ENCODE results near the gene RNF2.
"Not testable (repeated sequence)": the region's sequence is repeated elsewhere in the genome, so short reads cannot be mapped to it uniquely, and the experiment has no call there.

Gene RNF2

DNA sequence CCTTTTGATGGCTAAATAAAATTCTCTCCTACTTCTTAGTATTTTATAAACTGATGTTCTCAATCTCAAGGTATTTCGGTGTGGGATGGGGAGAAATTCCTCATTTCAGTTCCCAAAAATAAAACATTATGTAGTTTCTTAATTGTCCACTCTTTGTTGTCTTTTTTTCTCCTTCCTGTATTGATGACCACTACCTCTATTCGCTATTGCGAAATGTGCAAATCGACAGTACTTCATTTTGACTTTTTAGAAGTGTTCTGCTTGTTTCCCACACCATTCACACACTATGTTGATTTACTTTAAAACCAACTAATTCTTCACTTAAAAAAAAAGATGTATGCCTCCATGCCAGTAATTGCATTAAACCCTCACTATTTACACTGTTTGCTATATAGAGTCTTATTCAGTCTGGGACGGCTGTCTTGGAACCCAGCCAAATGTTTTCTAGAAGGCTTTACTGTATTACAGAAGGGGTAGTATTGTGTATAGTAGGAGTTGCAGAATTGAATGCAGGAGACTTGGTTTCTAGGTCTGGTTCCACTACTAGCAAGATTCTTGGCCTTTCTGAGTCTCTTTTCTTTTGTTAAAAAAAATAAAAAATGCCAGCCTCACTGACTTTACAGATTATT lies 5.6 kb downstream of the RNF2 start:
- no peak for DNase-seq

GRCh38 chr1:185053204-185053603 lies 7.8 kb downstream of the RNF2 start:
- DNase-seq: no peak

DNA sequence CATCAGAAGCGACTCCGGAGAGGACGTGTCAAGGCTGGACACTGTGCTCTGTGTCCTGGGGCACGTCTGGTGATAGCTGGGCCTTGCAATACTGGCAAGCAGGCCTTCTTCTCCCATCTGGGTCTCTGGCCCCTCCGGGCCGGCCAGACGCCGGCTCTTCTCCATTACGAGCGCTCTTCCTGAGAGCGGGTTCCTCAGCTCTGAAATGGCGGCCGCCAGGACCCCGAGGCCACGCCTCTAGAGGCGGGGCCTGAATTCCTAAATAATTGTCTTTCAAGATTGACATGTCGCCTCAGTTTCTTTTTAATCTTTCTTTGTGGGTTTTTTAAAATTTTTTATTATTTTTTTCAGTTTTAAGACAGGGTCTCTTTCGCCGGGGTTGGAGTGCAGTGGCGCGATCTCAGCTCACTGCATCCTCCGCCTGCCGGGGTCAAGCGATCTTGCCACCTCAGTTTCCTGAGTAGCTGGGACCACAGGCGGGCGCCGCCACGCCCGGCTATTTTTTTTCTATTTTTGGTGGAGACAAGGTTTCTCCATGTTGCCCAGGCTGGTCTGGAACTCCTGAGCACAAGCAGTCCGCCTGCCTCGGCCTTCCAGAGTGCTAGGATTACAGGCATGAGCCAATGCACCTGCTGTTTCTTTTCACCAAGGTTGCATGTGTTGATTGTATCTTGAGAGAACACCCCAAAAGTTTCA lies 9.2 kb downstream of the RNF2 start:
- no peak for DNase-seq

GRCh38 chr1:185058110-185058509 lies 12.8 kb downstream of the RNF2 start:
- DNase-seq: no peak

- DNase-seq: no peak
Observed at GRCh38 chr1:185058876-185059275, 13.5 kb downstream of the RNF2 start.

DNA sequence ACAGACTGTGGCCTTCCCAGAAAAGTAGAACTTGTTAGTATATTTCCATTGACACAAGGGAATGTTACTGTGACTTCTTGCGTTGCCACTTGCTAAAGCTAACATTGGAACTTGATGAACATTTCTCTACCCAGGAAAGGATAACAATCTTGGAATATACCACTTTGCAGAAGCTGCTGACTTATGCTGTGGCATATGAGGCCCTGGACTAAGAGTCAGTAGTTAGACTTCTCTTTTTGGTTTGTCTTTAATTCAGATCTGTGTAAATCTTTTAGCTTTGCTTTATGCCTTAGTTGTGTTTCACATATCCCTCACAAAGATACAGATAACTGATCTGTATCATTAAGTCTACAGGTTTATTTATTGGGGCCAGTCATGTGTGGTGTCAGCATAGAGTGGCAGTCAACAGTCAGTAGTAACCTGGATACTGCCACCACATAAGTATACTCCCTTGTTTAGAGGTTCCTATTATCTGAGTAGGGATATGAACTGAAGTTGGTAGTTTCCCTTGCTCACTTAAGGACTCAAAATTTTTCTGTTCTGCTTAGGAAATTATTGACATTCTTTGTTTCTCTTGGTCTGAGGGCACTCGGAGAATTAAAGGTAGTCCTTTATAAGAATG lies 14.7 kb downstream of the RNF2 start:
- no peak for DNase-seq

- DNase-seq: no peak
Observed at GRCh38 chr1:185062710-185063370, 17.5 kb downstream of the RNF2 start.

DNA sequence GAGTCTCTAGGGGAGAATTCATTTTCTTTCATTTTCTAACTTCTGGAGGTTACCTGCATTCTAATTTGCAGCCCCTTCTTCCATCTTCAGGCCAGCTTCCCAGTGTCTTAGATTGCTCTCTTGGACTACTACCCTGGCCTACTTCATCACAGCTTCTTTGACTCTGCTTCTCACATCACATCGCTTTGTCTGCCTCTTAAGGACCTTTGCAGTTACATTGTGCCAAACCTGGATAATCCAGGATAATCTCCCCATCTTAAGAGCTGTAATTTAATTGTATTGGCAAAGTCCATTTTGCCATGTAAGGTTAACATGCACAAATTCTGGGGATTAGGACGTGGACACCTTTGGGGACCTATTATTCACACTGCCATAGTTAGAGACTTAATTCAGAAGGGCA lies 18.4 kb downstream of the RNF2 start:
- DNase-seq: no peak

GRCh38 chr1:185065006-185065405 lies 19.6 kb downstream of the RNF2 start:
- not testable (repeated sequence) for DNase-seq

DNA sequence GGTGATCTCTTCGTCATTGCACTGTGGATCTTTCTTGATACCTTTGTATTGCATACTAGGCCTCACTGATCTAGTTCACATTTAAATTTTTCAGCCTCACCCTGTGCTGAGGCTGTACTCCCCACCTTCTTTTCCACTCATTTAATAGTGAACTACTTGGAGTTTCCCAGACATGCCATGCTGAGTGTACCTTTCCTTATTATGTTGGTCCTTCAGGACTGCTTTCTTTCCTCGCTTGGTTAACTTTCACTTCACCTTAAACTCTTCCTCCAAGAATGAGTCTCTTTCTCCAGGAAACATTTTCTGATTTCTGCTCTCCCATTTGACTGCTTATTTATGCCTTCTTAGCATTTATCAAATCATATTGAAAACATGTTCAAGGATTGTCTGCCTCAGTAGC lies 20.8 kb downstream of the RNF2 start:
- DNase-seq: no peak

DNA sequence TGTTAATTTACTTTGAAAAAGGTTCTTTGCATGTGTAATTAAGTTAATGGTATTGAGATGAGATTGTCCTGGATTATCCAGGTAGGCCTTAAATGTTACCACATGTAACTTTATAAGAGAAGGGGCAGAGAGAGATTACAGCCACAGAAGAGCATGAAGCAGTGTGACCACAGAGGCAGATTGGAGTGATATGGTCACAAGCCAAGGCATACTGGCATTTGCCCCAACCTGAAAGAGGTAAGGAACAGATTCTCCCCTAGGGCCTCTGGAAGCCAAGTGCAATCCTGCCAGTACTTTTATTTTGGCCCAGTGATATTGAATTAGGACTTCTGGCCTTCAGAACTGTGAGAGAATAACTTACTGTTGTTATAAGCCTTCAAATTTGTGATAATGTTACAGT lies 23.0 kb downstream of the RNF2 start:
- DNase-seq: no peak

DNA sequence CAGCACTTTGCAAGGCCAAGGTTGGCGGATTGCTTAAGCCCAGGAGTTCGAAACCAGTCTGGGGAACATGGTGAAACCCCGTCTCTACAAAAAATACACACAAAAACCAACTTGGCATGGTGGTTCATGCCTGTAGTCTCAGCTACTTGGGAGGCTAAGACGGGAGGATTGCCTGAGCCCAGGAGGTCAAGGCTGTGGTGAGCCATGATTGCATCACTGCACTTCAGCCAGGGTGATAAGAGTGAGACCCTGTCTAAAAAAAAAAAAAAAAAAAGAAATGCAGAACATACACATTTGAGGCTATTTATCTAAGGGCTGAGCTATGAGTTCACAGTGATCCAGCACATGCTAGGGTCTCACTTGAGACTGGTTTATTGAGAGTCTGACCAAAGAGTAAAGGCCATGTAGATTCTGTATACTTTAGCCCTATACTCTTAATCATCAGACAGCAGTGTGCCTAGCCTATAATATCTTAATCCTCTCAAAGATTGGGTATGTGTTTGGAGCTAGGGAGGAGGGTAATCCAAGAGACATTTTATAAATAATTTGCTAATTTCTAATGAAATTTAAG lies 23.9 kb downstream of the RNF2 start:
- no peak for DNase-seq

- DNase-seq: no peak
Observed at GRCh38 chr1:185070051-185070450, 24.7 kb downstream of the RNF2 start.

DNA sequence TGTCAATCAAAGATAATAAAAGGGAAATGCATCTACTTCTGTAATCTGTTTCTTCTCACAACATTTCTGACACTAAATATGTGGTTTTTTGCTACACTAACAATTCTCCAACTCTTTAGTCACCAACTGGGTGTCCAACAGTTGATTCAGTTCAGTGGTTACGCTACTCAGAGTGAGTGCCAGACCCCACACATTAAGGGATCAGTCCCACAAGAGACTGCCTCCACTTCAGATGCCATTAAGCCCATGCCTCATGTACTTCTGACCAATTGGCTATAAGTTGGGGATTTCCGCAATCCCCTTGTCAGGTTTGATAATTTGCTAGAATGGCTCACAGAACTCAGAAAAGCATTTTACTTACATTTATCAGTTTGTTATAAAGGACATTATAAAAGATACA lies 28.4 kb downstream of the RNF2 start:
- DNase-seq: no peak

DNA sequence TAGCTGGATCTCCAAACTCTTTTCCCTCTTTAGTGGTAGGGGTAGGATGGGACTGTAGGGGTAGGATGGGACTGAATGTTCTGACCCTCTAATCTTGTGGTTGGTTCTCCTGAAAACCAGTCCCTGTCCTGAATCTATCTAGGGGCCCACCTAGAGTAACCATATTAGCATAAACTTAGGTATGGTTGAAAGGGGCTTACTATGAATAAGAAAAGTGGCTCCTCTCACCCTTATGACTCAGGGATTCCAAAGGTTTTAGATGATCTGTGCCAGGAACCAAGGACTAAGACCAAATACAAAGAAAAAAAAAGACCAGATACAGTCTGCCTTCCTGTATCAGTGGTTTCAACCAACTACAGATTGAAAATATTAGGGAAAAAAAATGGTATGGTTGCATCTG lies 28.9 kb downstream of the RNF2 start:
- DNase-seq: no peak

- no peak for DNase-seq
Observed at GRCh38 chr1:185075476-185075875, 30.1 kb downstream of the RNF2 start.

- DNase-seq: no peak
Observed at GRCh38 chr1:185077374-185077773, 32.0 kb downstream of the RNF2 start.

- DNase-seq: no peak
Observed at GRCh38 chr1:185080422-185080821, 35.1 kb downstream of the RNF2 start.

GRCh38 chr1:185083818-185084217 lies 38.5 kb downstream of the RNF2 start:
- no peak for DNase-seq

DNA sequence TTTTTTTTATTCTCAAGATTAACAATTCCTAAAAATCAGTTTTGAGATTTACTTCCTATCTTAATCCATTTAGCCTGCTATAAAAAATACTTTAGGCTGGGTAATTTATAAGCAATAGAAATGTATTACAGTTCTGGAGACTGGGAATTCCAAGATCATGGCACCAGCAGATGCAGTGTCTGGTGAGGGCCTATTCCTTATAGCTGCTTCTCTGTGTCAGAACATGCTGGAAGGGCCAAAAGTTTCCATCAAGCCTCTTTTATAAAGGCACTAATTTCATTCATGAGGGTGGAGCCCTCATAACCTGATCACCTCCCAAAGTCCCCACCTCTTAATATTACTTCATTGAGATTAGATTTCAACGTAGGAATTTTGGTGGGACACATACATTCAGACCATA lies 41.7 kb downstream of the RNF2 start:
- DNase-seq: no peak

- DNase-seq: no peak
Observed at GRCh38 chr1:185087746-185088145, 42.4 kb downstream of the RNF2 start.

- DNase-seq: no peak
Observed at GRCh38 chr1:185091480-185091879, 46.1 kb downstream of the RNF2 start.

GRCh38 chr1:185094761-185095160 lies 49.4 kb downstream of the RNF2 start:
- no peak for DNase-seq

GRCh38 chr1:185096531-185096930 lies 51.2 kb downstream of the RNF2 start:
- no peak for DNase-seq
